Measurements from ENCODE around the gene HTD2.

HTD2 gene

DNA sequence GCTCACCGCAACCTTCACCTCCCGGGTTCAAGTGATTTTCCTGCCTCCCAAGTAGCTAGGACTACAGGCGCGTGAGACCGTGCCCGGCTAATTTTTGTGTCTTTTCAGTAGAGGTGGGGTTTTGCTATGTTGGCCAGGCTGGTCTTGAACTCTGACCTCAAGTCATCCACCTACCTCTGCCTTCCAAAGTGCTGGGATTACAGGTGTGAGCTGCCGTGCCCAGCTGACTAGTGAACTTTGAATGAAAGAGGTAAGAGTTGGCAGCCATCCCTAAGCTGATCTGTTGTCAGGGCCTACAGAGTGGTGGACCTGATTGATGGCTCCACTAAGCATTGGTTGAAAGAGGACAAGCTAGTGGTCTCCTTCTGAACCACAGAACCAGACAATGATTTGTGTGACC, 41.7 kb downstream of the HTD2 start:
- Histone ChIP-seq H3K4me1 (ENCODE audit: control insufficient read depth, insufficient read depth, low read length) (0 out of 2 replicates have a peak, but pooled peaks cover 4% of the 10 kb centered on the region), H3K4me3 (ENCODE audit: low read depth, low read length) (no peak overlapping the region), H3K36me3 (ENCODE audit: control insufficient read depth in 2 of 2, insufficient read depth in 1 of 2, low read length in 2 of 2) (peaks cover 0 to 12% of the 10 kb centered on the region in 2 experiments; a peak in 2 of 3 replicates), H3K9me3 (ENCODE audit: control insufficient read depth, insufficient read depth, low read depth, low read length) (no peaks in the 10 kb centered on the region), H3K27ac (ENCODE audit: extremely low read depth, low read depth, low read length) (no peak overlapping the region)
- no peak for TF ChIP-seq ZNF292 (tag by site-specific recombination; IDR thresholded peaks at IDR 0.05; ENCODE audit: borderline replicate concordance, low read depth)
- no peak for TF ChIP-seq HOXA7 (CRISPR knock-in tag; IDR thresholded peaks at IDR 0.05; ENCODE audit: borderline replicate concordance)
- no peak for TF ChIP-seq ZNF175 (tag by site-specific recombination; IDR thresholded peaks at IDR 0.05)
- no peak for TF ChIP-seq ZNF501 (tag by site-specific recombination; IDR thresholded peaks at IDR 0.05)
- TF ChIP-seq ZNF274 (IDR thresholded peaks at IDR 0.05; ENCODE audit: low read length), result no peak
- TF ChIP-seq ZNF274 (tag by site-specific recombination; IDR thresholded peaks at IDR 0.05; ENCODE audit: borderline replicate concordance), result no peak
- TF ChIP-seq, protein P1, sequence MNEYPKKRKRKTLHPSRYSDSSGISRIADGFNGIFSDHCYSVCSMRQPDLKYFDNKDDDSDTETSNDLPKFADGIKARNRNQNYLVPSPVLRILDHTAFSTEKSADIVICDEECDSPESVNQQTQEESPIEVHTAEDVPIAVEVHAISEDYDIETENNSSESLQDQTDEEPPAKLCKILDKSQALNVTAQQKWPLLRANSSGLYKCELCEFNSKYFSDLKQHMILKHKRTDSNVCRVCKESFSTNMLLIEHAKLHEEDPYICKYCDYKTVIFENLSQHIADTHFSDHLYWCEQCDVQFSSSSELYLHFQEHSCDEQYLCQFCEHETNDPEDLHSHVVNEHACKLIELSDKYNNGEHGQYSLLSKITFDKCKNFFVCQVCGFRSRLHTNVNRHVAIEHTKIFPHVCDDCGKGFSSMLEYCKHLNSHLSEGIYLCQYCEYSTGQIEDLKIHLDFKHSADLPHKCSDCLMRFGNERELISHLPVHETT (tag by site-specific recombination; IDR thresholded peaks at IDR 0.05), result no peak
- TF ChIP-seq BCL11B (tag by site-specific recombination; IDR thresholded peaks at IDR 0.05; ENCODE audit: low read depth), result no peak
- no peak for TF ChIP-seq OSR2 (tag by site-specific recombination; IDR thresholded peaks at IDR 0.05)
- no peak for TF ChIP-seq KLF16 (tag by site-specific recombination; IDR thresholded peaks at IDR 0.05)
- TF ChIP-seq, protein P2, sequence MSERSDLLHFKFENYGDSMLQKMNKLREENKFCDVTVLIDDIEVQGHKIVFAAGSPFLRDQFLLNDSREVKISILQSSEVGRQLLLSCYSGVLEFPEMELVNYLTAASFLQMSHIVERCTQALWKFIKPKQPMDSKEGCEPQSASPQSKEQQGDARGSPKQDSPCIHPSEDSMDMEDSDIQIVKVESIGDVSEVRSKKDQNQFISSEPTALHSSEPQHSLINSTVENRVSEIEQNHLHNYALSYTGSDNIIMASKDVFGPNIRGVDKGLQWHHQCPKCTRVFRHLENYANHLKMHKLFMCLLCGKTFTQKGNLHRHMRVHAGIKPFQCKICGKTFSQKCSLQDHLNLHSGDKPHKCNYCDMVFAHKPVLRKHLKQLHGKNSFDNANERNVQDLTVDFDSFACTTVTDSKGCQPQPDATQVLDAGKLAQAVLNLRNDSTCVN (tag by site-specific recombination; optimal IDR thresholded peaks at IDR 0.05), result no peak
- TF ChIP-seq ZNF473 (tag by site-specific recombination; IDR thresholded peaks at IDR 0.05), result no peak
- TF ChIP-seq ZNF549 (tag by site-specific recombination; IDR thresholded peaks at IDR 0.05), result no peak
- TF ChIP-seq PRDM1 (tag by site-specific recombination; IDR thresholded peaks at IDR 0.05), result no peak
- POLR2A ChIA-PET, result no interaction called here
- CTCF ChIA-PET, result no interaction called here

DNA sequence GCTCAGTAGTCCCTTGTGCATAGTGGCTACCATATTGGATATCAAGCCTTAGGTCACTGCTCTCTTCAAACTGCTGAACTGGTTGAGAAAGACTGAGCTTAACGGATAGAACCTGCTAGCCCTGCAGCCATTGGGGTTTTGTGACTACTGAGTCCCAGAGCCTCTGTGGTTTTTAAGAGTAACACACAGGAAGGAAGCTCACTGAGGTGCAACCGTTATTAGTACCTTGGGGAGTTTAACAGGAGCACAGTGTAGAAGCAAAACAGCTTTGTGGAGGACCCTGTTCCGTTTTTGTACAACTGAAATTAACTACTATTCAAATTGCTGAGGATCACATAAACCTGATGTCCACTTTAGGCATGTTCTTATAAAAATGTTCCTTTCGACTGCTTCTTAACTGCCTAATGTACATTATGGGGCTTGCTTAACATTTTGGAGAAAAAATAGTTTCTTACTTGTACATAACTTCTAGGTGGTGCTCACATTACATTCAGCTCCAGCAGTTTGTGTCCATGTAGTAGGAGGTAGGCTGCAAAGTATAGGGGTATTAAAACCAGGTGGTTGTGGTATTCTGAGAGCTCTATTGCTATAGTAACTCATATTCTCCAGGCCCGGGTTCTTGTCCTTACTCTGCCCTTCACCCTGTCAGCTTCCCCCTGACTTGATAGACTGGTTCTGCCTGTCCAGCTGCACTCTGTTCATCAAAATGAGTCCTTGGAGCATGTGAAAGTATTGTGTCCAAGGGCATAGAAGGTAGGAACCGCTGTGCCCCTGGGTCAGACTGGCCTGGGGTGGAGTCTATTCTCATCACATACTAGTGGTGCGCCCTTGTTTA, 43.7 kb downstream of the HTD2 start:
- Histone ChIP-seq H3K36me3 (ENCODE audit: control insufficient read depth in 2 of 2, insufficient read depth in 1 of 2, low read length in 2 of 2) (peaks cover 0 to 3% of the 10 kb centered on the region in 2 experiments; a peak in 2 of 3 replicates), H3K27ac (ENCODE audit: extremely low read depth, low read depth, low read length) (no peak overlapping the region), H3K9me3 (ENCODE audit: control insufficient read depth, insufficient read depth, low read depth, low read length) (no peaks in the 10 kb centered on the region), H3K4me1 (ENCODE audit: control insufficient read depth, insufficient read depth, low read length) (0 out of 2 replicates have a peak, but pooled peaks cover 4% of the 10 kb centered on the region), H3K4me3 (ENCODE audit: low read depth, low read length) (no peak overlapping the region)
- CTCF ChIA-PET, result interaction anchor here (0.6 to 1.3 kb wide), 4 partner anchors 25 to 219 kb away, joined by 3 to 4 read pairs (median 3); no protein-coding TSS in a partner anchor
- POLR2A ChIA-PET, result interaction anchor here (1.9 kb wide), 1 partner anchor 17 kb away, joined by 5 read pairs; the partner anchor contains the start of gene PXK
- TF ChIP-seq ZNF157 (tag by site-specific recombination; IDR thresholded peaks at IDR 0.05) (no peak), ZNF558 (tag by site-specific recombination; IDR thresholded peaks at IDR 0.05) (no peak), SP2 (tag by site-specific recombination; IDR thresholded peaks at IDR 0.05) (no peak), ZNF416 (tag by site-specific recombination; IDR thresholded peaks at IDR 0.05) (no peak), ZNF211 (tag by site-specific recombination; IDR thresholded peaks at IDR 0.05; ENCODE audit: low read depth) (no peak), ZBTB8A (tag by site-specific recombination; IDR thresholded peaks at IDR 0.05) (no peak), ZSCAN16 (tag by site-specific recombination; IDR thresholded peaks at IDR 0.05) (no peak), SCRT1 (tag by site-specific recombination; IDR thresholded peaks at IDR 0.05; ENCODE audit: borderline replicate concordance) (no peak), MYNN (tag by site-specific recombination; IDR thresholded peaks at IDR 0.05; ENCODE audit: borderline replicate concordance) (no peak), ZXDB (tag by site-specific recombination; IDR thresholded peaks at IDR 0.05) (no peak), ZBTB48 (tag by site-specific recombination; IDR thresholded peaks at IDR 0.05) (no peak), FEZF1 (tag by site-specific recombination; IDR thresholded peaks at IDR 0.05) (no peak), SP3 (tag by site-specific recombination; IDR thresholded peaks at IDR 0.05) (no peak), ZNF707 (tag by site-specific recombination; IDR thresholded peaks at IDR 0.05) (no peak), IKZF3 (tag by site-specific recombination; IDR thresholded peaks at IDR 0.05) (no peak), ZSCAN23 (tag by site-specific recombination; IDR thresholded peaks at IDR 0.05) (no peak), ZNF138 (tag by site-specific recombination; IDR thresholded peaks at IDR 0.05; ENCODE audit: borderline replicate concordance) (no peak)
- TF ChIP-seq, protein P2 (tag by site-specific recombination; optimal IDR thresholded peaks at IDR 0.05), result no peak
- TF ChIP-seq, protein P3, sequence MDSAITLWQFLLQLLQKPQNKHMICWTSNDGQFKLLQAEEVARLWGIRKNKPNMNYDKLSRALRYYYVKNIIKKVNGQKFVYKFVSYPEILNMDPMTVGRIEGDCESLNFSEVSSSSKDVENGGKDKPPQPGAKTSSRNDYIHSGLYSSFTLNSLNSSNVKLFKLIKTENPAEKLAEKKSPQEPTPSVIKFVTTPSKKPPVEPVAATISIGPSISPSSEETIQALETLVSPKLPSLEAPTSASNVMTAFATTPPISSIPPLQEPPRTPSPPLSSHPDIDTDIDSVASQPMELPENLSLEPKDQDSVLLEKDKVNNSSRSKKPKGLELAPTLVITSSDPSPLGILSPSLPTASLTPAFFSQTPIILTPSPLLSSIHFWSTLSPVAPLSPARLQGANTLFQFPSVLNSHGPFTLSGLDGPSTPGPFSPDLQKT (IDR thresholded peaks at IDR 0.05; ENCODE audit: borderline replicate concordance, low read depth, low read length), result no peak

Data from HEK293 (cell line).